Endothelial cell of umbilical vein (primary cell): ENCODE measurements around the gene ZNF497. TPM values are rescaled to one million over a fixed set of nuclear protein-coding genes. Genes with fewer than 3 reads are reported as not detected.

Experiments used
- BruUV-seq: library from RNA; stranded (reverse); fragments of 400-500 nt; replicated peaks from 2 replicates; lab custom pipeline; 2021; lab: Mats Ljungman, UMichigan
- CTCF ChIA-PET: fragments of 300-600, 350-600 bp; sonication (Branson Sonifier 250); formaldehyde crosslinking; loops from one replicate; lab custom pipeline; 2021; ENCODE audit warnings: antibody characterized with exemption, inconsistent platforms; lab: Charles Lee
- POLR2A ChIA-PET: fragments of 300-600, 350-600 bp; sonication (Branson Sonifier 250); formaldehyde crosslinking; loops from one replicate; lab custom pipeline; 2021; ENCODE audit warnings: antibody characterized with exemption, inconsistent platforms; lab: Charles Lee
- DNase-seq: peaks from one replicate; pipeline ENCODE4 v3.0.0-alpha.2; 2011; ENCODE audit warnings: low read depth, low spot score
- FAIRE-seq: peaks from 2 replicates; lab custom pipeline; 2011; peaks lifted over from hg19 to GRCh38; lab: Jason Lieb, UNC
- H2AFZ ChIP-seq: 2 replicates; pipeline ENCODE4 v1.6.0; 2012; ENCODE audit warnings: low read depth, low read length, control low read depth, inconsistent platforms
- H3K27ac ChIP-seq: 2 replicates; pipeline ENCODE4 v1.5.1; 2011; ENCODE audit warnings: low read depth, mild to moderate bottlenecking, control low read depth, low read length, moderate library complexity; ENCODE audit not compliant: insufficient read depth
- H3K27me3 ChIP-seq, 2 experiments: 2 replicates each; pipeline versions ENCODE4 v1.6.0 to v1.6.1; 2011; ENCODE audit warnings: low read length in 2 of 2, mixed read lengths in 1 of 2; ENCODE audit not compliant: control insufficient read depth in 2 of 2, insufficient read depth in 2 of 2
- H3K36me3 ChIP-seq, 2 experiments: 2 replicates in 1 of 2; 3 replicates in 1 of 2; pipeline ENCODE4 v1.5.1; 2011; ENCODE audit warnings: low read length in 2 of 2, mild to moderate bottlenecking in 1 of 2, moderate library complexity in 1 of 2; ENCODE audit not compliant: control insufficient read depth in 2 of 2, insufficient read depth in 2 of 2; ENCODE audit errors: extremely low read depth in 1 of 2
- H3K4me1 ChIP-seq: 3 replicates; pipeline ENCODE4 v1.5.1; 2011; ENCODE audit warnings: mild to moderate bottlenecking, low read length; ENCODE audit not compliant: control insufficient read depth, insufficient read depth; ENCODE audit errors: extremely low read depth
- H3K4me2 ChIP-seq: 2 replicates; pipeline ENCODE4 v1.6.1; 2011; ENCODE audit warnings: low read length, control low read depth, mixed read lengths; ENCODE audit not compliant: insufficient read depth
- H3K4me3 ChIP-seq, 3 experiments: fragments of 200-600 bp in 1 of 3; sonication (generic), shearing (Covaris generic) in 1 of 3; replicated peaks in 1 of 3; 2 replicates each; pipeline ENCODE4 v1.5.1; 2011 to 2016; ENCODE audit warnings: control low read depth in 3 of 3, low read length in 3 of 3, mild to moderate bottlenecking in 2 of 3, inconsistent platforms in 1 of 3, low read depth in 1 of 3, moderate library complexity in 1 of 3; ENCODE audit not compliant: insufficient read depth in 1 of 3
- H3K79me2 ChIP-seq: 2 replicates; pipeline ENCODE4 v1.6.0; 2012; ENCODE audit warnings: low read length, inconsistent platforms; ENCODE audit not compliant: control insufficient read depth, insufficient read depth
- H3K9ac ChIP-seq: replicated peaks from 2 replicates; pipeline ENCODE3; 2011; ENCODE audit warnings: low read length, control low read depth; ENCODE audit not compliant: insufficient read depth; ENCODE audit errors: extremely low read depth
- H3K9me1 ChIP-seq: replicated peaks from 3 replicates; pipeline ENCODE4 v1.6.0; 2011; ENCODE audit warnings: mild to moderate bottlenecking, low read length; ENCODE audit not compliant: control insufficient read depth, insufficient read depth; ENCODE audit errors: extremely low read depth
- H3K9me3 ChIP-seq: replicated peaks from 2 replicates; pipeline ENCODE4 v1.5.1; 2012; ENCODE audit warnings: low read length, inconsistent platforms; ENCODE audit not compliant: control insufficient read depth, insufficient read depth
- H4K20me1 ChIP-seq: replicated peaks from 2 replicates; pipeline ENCODE3; 2011; ENCODE audit warnings: mild to moderate bottlenecking, low read length; ENCODE audit not compliant: control insufficient read depth, insufficient read depth; ENCODE audit errors: extremely low read depth
- CTCF ChIP-seq, 2 donors: IDR thresholded peaks; 1 replicate in 1 of 2; 2 replicates in 1 of 2; pipeline ENCODE4 v1.5.1; 2011; ENCODE audit warnings: low read length in 2 of 2, mild to moderate bottlenecking in 2 of 2, moderate library complexity in 2 of 2, control low read depth in 1 of 2, inconsistent platforms in 1 of 2, low read depth in 1 of 2; ENCODE audit not compliant: insufficient read depth in 1 of 2; ENCODE audit errors: extremely low read depth in 1 of 2
- EZH2 ChIP-seq: IDR thresholded peaks from 2 replicates; pipeline ENCODE4 v1.6.1; 2012; ENCODE audit warnings: borderline replicate concordance, low read depth, mild to moderate bottlenecking, moderate library complexity, low read length, inconsistent platforms; ENCODE audit not compliant: severe bottlenecking
- FOS ChIP-seq: IDR thresholded peaks from 2 replicates; pipeline ENCODE4 v1.6.1; 2011; ENCODE audit warnings: mild to moderate bottlenecking, low read length, moderate library complexity, borderline replicate concordance; ENCODE audit not compliant: insufficient read depth
- GATA2 ChIP-seq: IDR thresholded peaks from 2 replicates; pipeline ENCODE4 v1.7.0; 2011; ENCODE audit warnings: low read depth, mild to moderate bottlenecking, moderate library complexity, mixed read lengths, low read length; ENCODE audit not compliant: insufficient read length, insufficient read depth
- JUN ChIP-seq: IDR thresholded peaks from 2 replicates; pipeline ENCODE4 v1.6.1; 2011; ENCODE audit warnings: borderline replicate concordance, low read depth; ENCODE audit not compliant: insufficient read length, insufficient read depth
- MAX ChIP-seq: IDR thresholded peaks from 2 replicates; pipeline ENCODE4 v1.6.1; 2011; ENCODE audit not compliant: insufficient read depth, insufficient read length
- MYC ChIP-seq: IDR thresholded peaks from one replicate; pipeline ENCODE4 v1.6.1; 2011; ENCODE audit warnings: mild to moderate bottlenecking, low read depth, low read length
- POLR2A ChIP-seq: IDR thresholded peaks from 2 replicates; pipeline ENCODE4 v1.6.1; 2012; ENCODE audit warnings: low read depth, mild to moderate bottlenecking, control low read depth, low read length
- POLR2AphosphoS5 ChIP-seq: IDR thresholded peaks from 2 replicates; pipeline ENCODE4 v1.6.1; 2012; ENCODE audit warnings: low read depth, mild to moderate bottlenecking, control low read depth, low read length, moderate library complexity; ENCODE audit not compliant: insufficient read depth
- dilution Hi-C: fragments of 300-500 bp; cut with MboI; formaldehyde crosslinking; loops from one replicate; pipeline ENCODE4 v1.15.0; 2019; ENCODE audit warnings: low sequenced_read_pairs; ENCODE audit not compliant: extremely low pct_ligation_motif_present
- intact Hi-C: fragments of 100-400 bp; cut with micrococcal nuclease; formaldehyde crosslinking; loops from one replicate; pipeline ENCODE4 v1.10.0; 2022
- polyA plus RNA-seq, 4 experiments: library from polyadenylated mRNA; depleted of rRNA in 3 of 4; stranded (reverse) in 3 of 4; unstranded in 1 of 4; fragments of >200 nt; gene quantifications; 2 replicates each; pipeline versions ENCODE4 v1.2.1 to v1.2.3, GENCODE V29; 2011 to 2012; ENCODE audit warnings: missing spikeins in 1 of 4
- total RNA-seq: library from RNA; stranded (reverse); gene quantifications from 2 replicates; pipeline ENCODE4 v1.2.3, GENCODE V29; 2021

ZNF497 gene
- total and polyA plus RNA-seq, 2 donors (not counting 3 experiments of a cell fraction or from before 2014, with no cell fraction given), result 0.40 to 1.3 TPM

GRCh38 chr19:58336216-58336615 lies 26.3 kb downstream of the ZNF497 start:
- no peak overlapping the region for H3K9ac ChIP-seq
- peaks cover 0 to 22% of the 10 kb centered on the region in 2 experiments for H3K36me3 ChIP-seq
- H3K79me2 ChIP-seq, result no peaks in the 10 kb centered on the region
- peaks cover 2% of the 10 kb centered on the region for H3K9me3 ChIP-seq
- H3K27ac ChIP-seq, result no peak overlapping the region
- H3K4me3 ChIP-seq, result no peak overlapping the region
- ChIA-PET CTCF (no interaction called here), POLR2A (no interaction called here)
- H4K20me1 ChIP-seq, result no peaks in the 10 kb centered on the region
- dilution Hi-C loops (no loop called here), intact Hi-C loops (no loop called here)
- BruUV-seq, result no TSS peak
- H3K4me1 ChIP-seq, result no peaks in the 10 kb centered on the region
- FAIRE-seq (no peak), DNase-seq (no peak)
- TF ChIP-seq GATA2, result no peak
- TF ChIP-seq FOS, result no peak
- no peak for TF ChIP-seq JUN
- no peak for TF ChIP-seq MAX
- TF ChIP-seq MYC, result no peak
- TF ChIP-seq EZH2, result no peak
- no peak for TF ChIP-seq POLR2AphosphoS5
- TF ChIP-seq CTCF (IDR thresholded peaks at IDR 0.05; ENCODE audit: extremely low read depth in 1 of 2, insufficient read depth in 1 of 2, low read depth in 1 of 2, low read length in 2 of 2), result no peak
- no peak for TF ChIP-seq POLR2A
- no peak overlapping the region for H2AFZ ChIP-seq
- no peaks in the 10 kb centered on the region for H3K27me3 ChIP-seq
- no peak overlapping the region for H3K4me2 ChIP-seq
- H3K9me1 ChIP-seq, result no peaks in the 10 kb centered on the region
